Measurements from ENCODE around the gene FLOT1.

The FLOT1 gene

DNA sequence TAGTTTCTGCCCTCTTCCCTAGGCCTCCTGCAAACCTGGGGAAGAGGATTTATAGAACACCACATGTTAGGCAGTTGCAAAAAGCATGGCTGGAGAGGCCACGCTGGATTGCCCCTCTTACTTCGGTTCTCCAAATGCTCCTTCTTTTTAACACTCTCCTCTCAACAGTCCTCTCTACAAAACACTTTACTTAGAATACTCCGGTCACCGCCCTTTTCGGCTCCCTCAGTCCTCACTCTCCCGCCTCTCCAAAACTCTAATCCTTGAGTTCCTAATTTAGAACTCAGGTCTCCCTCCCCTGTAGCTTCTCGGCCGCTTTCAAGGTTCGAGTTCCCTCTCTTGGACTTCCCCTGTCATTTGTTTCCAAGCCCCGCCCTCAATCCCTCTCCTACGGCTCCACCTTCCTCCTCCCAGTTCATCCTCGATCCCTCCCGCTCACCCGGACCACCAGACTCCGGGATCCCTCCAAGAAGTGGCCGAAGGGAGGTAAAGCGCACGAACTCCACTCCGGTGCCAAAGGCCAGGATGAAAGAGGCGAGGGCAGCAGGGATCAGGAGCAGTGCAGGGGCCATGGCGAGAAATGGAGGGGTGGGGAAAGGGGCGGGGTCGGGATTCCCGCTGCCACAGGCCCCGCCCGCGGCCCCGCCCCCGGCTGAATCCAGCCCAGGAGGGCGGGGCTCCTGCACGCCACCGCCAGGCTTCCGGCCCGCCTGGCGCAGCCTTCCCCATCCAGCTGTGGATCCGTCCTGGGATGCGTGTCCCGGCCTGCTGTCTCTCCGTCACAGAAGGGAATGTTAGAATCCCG is 51.9 kb downstream of the FLOT1 start, which contains the start of gene NRM:
Gene NRM, minus strand, starts transcription at position 582 of the 805 bp plus-strand sequence. Its CDS starts 10 bp downstream, at position 572.
- peaks cover 6% of the 10 kb centered on the region; the same call in 1 of the 2 replicates for H3K79me2 ChIP-seq (ENCODE audit: insufficient read depth, low read depth)
- no peaks in the 10 kb centered on the region for H3K27me3 ChIP-seq (ENCODE audit: insufficient read depth, low read depth)
- H3K9ac ChIP-seq = peak within 1 kb of the TSS; percentile 49; the same call in 1 of the 2 replicates
- no peaks in the 10 kb centered on the region for H3K36me3 ChIP-seq (ENCODE audit: insufficient read depth)
- H4K20me1 ChIP-seq (ENCODE audit: insufficient read depth) = no peaks in the 10 kb centered on the region
- TF ChIP-seq, protein P1, sequence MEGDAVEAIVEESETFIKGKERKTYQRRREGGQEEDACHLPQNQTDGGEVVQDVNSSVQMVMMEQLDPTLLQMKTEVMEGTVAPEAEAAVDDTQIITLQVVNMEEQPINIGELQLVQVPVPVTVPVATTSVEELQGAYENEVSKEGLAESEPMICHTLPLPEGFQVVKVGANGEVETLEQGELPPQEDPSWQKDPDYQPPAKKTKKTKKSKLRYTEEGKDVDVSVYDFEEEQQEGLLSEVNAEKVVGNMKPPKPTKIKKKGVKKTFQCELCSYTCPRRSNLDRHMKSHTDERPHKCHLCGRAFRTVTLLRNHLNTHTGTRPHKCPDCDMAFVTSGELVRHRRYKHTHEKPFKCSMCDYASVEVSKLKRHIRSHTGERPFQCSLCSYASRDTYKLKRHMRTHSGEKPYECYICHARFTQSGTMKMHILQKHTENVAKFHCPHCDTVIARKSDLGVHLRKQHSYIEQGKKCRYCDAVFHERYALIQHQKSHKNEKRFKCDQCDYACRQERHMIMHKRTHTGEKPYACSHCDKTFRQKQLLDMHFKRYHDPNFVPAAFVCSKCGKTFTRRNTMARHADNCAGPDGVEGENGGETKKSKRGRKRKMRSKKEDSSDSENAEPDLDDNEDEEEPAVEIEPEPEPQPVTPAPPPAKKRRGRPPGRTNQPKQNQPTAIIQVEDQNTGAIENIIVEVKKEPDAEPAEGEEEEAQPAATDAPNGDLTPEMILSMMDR (conservative IDR thresholded peaks at IDR 0.05; ENCODE audit: low read depth, low read length) = no peak
- H3K4me2 ChIP-seq = peak within 1 kb of the TSS; percentile 96
- H3K4me1 ChIP-seq (ENCODE audit: low read depth, poor library complexity, severe bottlenecking) = peaks cover 42% of the 10 kb centered on the region
- H3K27ac ChIP-seq = peak within 1 kb of the TSS; percentile 50; the same call in 1 of the 2 replicates
- peak within 1 kb of the TSS; percentile 90 for H2AFZ ChIP-seq (ENCODE audit: low read depth)
- no peak within 1 kb of the TSS for H3K4me3 ChIP-seq (IDR thresholded peaks at IDR 0.05; ENCODE audit: insufficient read depth, low read depth, low read length)

DNA sequence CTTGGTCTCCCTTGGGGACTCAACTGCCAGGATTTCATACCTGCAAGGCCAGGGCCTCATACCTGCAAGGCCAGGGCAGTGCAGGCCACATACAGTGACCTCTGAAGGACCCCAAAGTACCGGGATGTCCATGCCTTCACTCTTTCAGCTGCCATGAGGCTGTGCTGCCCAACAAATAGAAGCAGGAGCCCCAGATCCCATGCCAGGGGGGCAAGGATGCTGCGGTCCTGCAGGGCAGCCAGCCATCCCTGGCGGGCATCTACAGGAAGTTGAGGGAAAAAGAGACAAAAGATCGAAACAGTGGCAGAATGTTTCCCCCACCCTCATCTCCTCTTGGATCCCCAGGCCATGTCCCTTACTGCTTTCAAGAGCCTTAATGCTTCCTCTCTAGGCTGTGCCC is 52.5 kb downstream of the FLOT1 start:
- H4K20me1 ChIP-seq (ENCODE audit: insufficient read depth) = no peaks in the 10 kb centered on the region
- peaks cover 49% of the 10 kb centered on the region for H3K4me1 ChIP-seq (ENCODE audit: low read depth, poor library complexity, severe bottlenecking)
- H2AFZ ChIP-seq (ENCODE audit: low read depth) = peak overlapping the region; percentile 90
- TF ChIP-seq, protein P1 (conservative IDR thresholded peaks at IDR 0.05; ENCODE audit: low read depth, low read length) = no peak
- no peaks in the 10 kb centered on the region for H3K36me3 ChIP-seq (ENCODE audit: insufficient read depth)
- no peaks in the 10 kb centered on the region for H3K27me3 ChIP-seq (ENCODE audit: insufficient read depth, low read depth)
- H3K79me2 ChIP-seq (ENCODE audit: insufficient read depth, low read depth) = peaks cover 13% of the 10 kb centered on the region
- H3K27ac ChIP-seq = peak overlapping the region; percentile 21; the same call in 1 of the 2 replicates
- peak overlapping the region; percentile 49; the same call in 1 of the 2 replicates for H3K9ac ChIP-seq
- no peak overlapping the region for H3K4me3 ChIP-seq (IDR thresholded peaks at IDR 0.05; ENCODE audit: insufficient read depth, low read depth, low read length)
- peak overlapping the region; percentile 96 for H3K4me2 ChIP-seq

DNA sequence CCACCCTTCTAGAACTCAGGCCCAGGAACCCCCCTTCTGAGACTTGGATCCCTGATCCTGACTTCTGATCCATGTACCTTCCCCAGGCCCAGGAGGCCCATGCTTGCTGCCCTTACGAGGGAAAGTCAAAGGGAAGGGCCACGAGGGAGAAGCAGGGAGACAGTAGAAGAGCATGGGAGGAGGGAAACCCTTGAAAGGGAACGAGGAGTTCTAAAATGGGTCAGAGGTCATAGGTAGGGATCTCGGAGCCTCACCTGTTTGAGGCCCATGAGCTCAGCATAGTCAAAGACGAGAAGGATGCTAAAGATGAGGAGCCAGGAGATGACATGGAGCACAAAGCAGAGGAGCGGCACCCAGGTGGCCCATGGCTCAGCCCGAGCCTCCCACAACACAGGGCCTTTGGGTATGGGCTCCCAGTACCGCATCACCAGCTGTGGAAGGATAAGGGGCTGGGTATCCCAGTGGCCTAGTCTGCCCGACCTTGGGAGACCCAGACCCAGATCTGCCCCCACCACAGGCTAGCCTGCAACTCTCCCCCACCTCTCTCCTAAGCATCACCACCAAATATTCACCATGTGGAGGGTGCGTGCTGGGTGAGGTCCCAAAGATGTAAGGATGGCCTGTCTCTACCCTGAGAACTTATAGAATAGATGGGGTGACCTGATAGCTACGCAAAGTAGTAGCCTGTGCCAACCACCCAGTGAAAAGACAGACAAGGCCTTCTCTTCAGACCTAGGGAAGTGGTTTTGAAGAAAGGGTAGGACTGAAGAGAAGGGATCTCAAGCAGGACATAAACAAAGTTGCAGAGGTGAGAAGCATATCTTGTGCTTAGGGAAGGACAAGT is 53.2 kb downstream of the FLOT1 start:
- H2AFZ ChIP-seq (ENCODE audit: low read depth) = no peak overlapping the region
- peaks cover 53% of the 10 kb centered on the region for H3K4me1 ChIP-seq (ENCODE audit: low read depth, poor library complexity, severe bottlenecking)
- no peak overlapping the region for H3K27ac ChIP-seq
- H3K36me3 ChIP-seq (ENCODE audit: insufficient read depth) = no peaks in the 10 kb centered on the region
- H3K27me3 ChIP-seq (ENCODE audit: insufficient read depth, low read depth) = no peaks in the 10 kb centered on the region
- H4K20me1 ChIP-seq (ENCODE audit: insufficient read depth) = no peaks in the 10 kb centered on the region
- H3K4me2 ChIP-seq = peak overlapping the region; percentile 96; the same call in 1 of the 2 replicates
- no peak overlapping the region; the same call in 1 of the 2 replicates for H3K9ac ChIP-seq
- H3K4me3 ChIP-seq (IDR thresholded peaks at IDR 0.05; ENCODE audit: insufficient read depth, low read depth, low read length) = no peak overlapping the region
- TF ChIP-seq, protein P1 (conservative IDR thresholded peaks at IDR 0.05; ENCODE audit: low read depth, low read length) = no peak
- H3K79me2 ChIP-seq (ENCODE audit: insufficient read depth, low read depth) = peaks cover 19% of the 10 kb centered on the region

DNA sequence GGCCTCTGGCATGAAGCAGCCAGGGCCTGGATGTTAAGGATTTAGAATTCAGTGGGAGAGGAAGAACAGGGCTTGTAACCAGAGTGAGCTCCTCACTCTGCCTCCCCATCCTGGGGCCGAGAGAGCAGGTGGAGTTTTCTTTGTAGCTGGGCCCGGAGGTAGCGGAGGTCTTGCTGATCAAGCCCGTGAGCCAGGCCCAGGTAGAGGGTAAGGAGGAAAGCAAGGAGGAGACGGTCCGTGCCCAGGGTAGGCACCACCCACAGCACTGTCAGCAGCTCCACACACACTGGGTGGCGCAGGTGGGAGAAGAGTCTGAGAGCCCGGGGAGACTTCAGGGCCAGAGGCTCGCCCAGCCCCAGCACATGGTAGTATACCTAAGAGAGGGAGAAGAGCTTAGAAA is 53.9 kb downstream of the FLOT1 start:
- no peaks in the 10 kb centered on the region for H3K27me3 ChIP-seq (ENCODE audit: insufficient read depth, low read depth)
- peaks cover 25% of the 10 kb centered on the region for H3K79me2 ChIP-seq (ENCODE audit: insufficient read depth, low read depth)
- TF ChIP-seq, protein P1 (conservative IDR thresholded peaks at IDR 0.05; ENCODE audit: low read depth, low read length) = no peak
- no peak overlapping the region for H3K9ac ChIP-seq
- no peak overlapping the region for H3K27ac ChIP-seq
- no peak overlapping the region for H3K4me2 ChIP-seq
- H4K20me1 ChIP-seq (ENCODE audit: insufficient read depth) = no peaks in the 10 kb centered on the region
- H3K4me1 ChIP-seq (ENCODE audit: low read depth, poor library complexity, severe bottlenecking) = peaks cover 57% of the 10 kb centered on the region
- H2AFZ ChIP-seq (ENCODE audit: low read depth) = no peak overlapping the region
- no peaks in the 10 kb centered on the region for H3K36me3 ChIP-seq (ENCODE audit: insufficient read depth)
- H3K4me3 ChIP-seq (IDR thresholded peaks at IDR 0.05; ENCODE audit: insufficient read depth, low read depth, low read length) = no peak overlapping the region

All from KMS-11 (cell line).